Heart left ventricle (tissue), 16 donors: ENCODE results near the gene THSD1. TPM values are rescaled to one million over a fixed set of nuclear protein-coding genes. Genes with fewer than 3 reads are reported as not detected.

Experiments used
- ATAC-seq, 4 donors: fragments of 200-7000 bp; cut with Tn5 transposase; one replicate each; pipeline ENCODE4 v1.9.1; 2020 to 2022; ENCODE audit warnings: moderate library complexity in 4 of 4, mild to moderate bottlenecking in 3 of 4, moderate number of reproducible peaks in 1 of 4
- DNase-seq, 5 donors: peaks; one replicate each; pipeline ENCODE4 v3.0.0-alpha.2; 2020
- H3K27ac ChIP-seq, 12 donors: fragments of 200-600 bp; sonication (generic) in 4 of 12; one replicate each; pipeline versions ENCODE4 v1.5.0 to v1.8.0; 2016 to 2022; ENCODE audit warnings: mild to moderate bottlenecking in 2 of 12
- H3K27me3 ChIP-seq, 9 donors: fragments of 200-600 bp; sonication (generic) in 2 of 9; one replicate each; pipeline versions ENCODE4 v1.5.1 to v1.8.0; 2016 to 2022; ENCODE audit warnings: mild to moderate bottlenecking in 3 of 9
- H3K36me3 ChIP-seq, 9 donors: fragments of 200-600 bp; sonication (generic) in 2 of 9; one replicate each; pipeline versions ENCODE4 v1.5.0 to v1.8.0; 2018 to 2022; ENCODE audit warnings: mild to moderate bottlenecking in 2 of 9
- H3K4me1 ChIP-seq, 12 donors: fragments of 200-600 bp; sonication (generic) in 4 of 12; one replicate each; pipeline versions ENCODE4 v1.5.0 to v1.8.0; 2016 to 2022; ENCODE audit warnings: mild to moderate bottlenecking in 3 of 12
- H3K4me3 ChIP-seq, 12 donors: fragments of 200-600 bp; sonication (generic) in 4 of 12; one replicate each; pipeline versions ENCODE4 v1.5.0 to v1.8.0; 2017 to 2022; ENCODE audit warnings: mild to moderate bottlenecking in 9 of 12, moderate library complexity in 4 of 12
- H3K9me3 ChIP-seq, 12 donors: fragments of 200-600 bp; sonication (generic) in 4 of 12; one replicate each; pipeline versions ENCODE4 v1.5.0 to v1.8.0; 2016 to 2022; ENCODE audit warnings: mild to moderate bottlenecking in 1 of 12
- POLR2A ChIP-seq, 2 donors: fragments of 450-650 bp; IDR thresholded peaks; one replicate each; pipeline ENCODE4 v1.6.1; 2017; ENCODE audit warnings: antibody characterized with exemption in 2 of 2, mild to moderate bottlenecking in 2 of 2, moderate library complexity in 2 of 2
- WGBS, 4 donors: extraction: QIAGEN DNeasy Blood & Tissue Kit in 2 of 4; methylation state at CpG; one replicate each; pipeline versions ENCODE4 v1.1.5 to v1.1.7; 2013 to 2018; 5-methylcytosine and 5-hydroxymethylcytosine counted together
- intact Hi-C, 10 donors: fragments of 100-400 bp; cut with DNase I; formaldehyde crosslinking; loops; one replicate each; pipeline versions ENCODE4 v1.11.1 to v1.14.2; 2022
- polyA plus RNA-seq, 2 donors: library from polyadenylated mRNA; stranded (reverse); fragments of 200-250 nt; gene quantifications; one replicate each; pipeline ENCODE4 v1.2.3, GENCODE V29; 2013
- total RNA-seq, 9 donors: library from RNA; depleted of rRNA in 2 of 9; stranded (reverse); fragments of >200 nt in 2 of 9; fragmentation: NEBNext Ultra II Directional in 3 of 9; extraction: Animal tissue kit (Norgen Biotek cat#: 25700) in 3 of 9; gene quantifications; one replicate each; pipeline versions ENCODE4 v1.1.0 to v1.2.4, GENCODE V29; 2016 to 2023
- TF ChIP-seq, protein P1 (sequence below), 12 donors: fragments of 200-600 bp; sonication (generic) in 4 of 12; IDR thresholded peaks; one replicate each; pipeline versions ENCODE4 v1.5.0 to v1.8.0; 2018 to 2022; ENCODE audit warnings: antibody characterized with exemption in 12 of 12, mild to moderate bottlenecking in 5 of 12
- donor health status: ischemic (EF 13 %, LVEDD 7.1; RV severe dilation, severe dysfunction).
- donor health status: healthy with polysubstance abuse.
- donor health status: DM: no; HTN: yes; CAD: no.
- donor health status: DM: no; HTN: no; CAD: no.
- donor health status: ischemic (EF 25% LVEDD 6.9; RV normal size, moderate dysfunction).
- donor health status: ischemic (EF 25% LVEDD 5.7; RV mildly dilated, moderate dysfunction).
- donor health status: healthy.
- donor health status: DM: yes; HTN: yes; CAD: no.
- donor health status: ischemic (EF 35%, LVEDD 5.7; RV mildly dilated, moderate dysfunction).
- donor health status: nonischemic (EF 11% LVEDD 7.7; RV severe dilation, severe dysfunction).
- donor health status: DM: yes; HTN: yes; CAD: no.
- donor health status: PGD.
- donor health status: ischemic (EF 29% LVEDD 5.4; RV normal size, mild dysfunction).
- donor health status: nonischemic (EF 23%, LVEDD 6.1; RV moderate dilation, normal function).

Gene THSD1
- total and polyA plus RNA-seq, 11 donors = 2.7 to 10.1 (median 6.4) TPM

DNA sequence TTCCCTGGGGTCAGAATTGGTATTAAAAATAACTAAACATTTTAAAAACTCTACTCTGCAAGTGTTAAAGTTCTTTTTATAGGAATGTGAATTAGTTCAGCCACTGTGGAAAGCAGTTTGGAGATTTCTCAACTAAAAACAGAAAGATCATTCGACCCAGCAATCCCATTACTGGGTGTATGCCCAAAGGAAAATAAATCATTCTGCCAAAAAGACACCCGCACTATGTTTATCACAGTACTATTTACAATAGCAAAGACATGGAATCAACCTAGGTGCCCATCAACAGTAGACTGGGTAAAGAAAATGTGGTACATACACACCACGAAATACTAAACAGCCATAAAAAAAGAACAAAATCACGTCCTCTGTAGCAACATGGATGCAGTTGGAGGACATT is 657 bp upstream of the THSD1 start:
- no peak for ATAC-seq
- DNase-seq = no peak
- WGBS, 4 donors = 60 to 67% (median 65%) methylated on average over 4 of the region's 4 CpGs
- H3K36me3 ChIP-seq = peaks cover 0 to 24% (median 15%) of the 10 kb centered on the region in 9 donors
- H3K9me3 ChIP-seq = no peaks in the 10 kb centered on the region
- TF ChIP-seq POLR2A (IDR thresholded peaks at IDR 0.05) = no peak
- TF ChIP-seq, protein P1, sequence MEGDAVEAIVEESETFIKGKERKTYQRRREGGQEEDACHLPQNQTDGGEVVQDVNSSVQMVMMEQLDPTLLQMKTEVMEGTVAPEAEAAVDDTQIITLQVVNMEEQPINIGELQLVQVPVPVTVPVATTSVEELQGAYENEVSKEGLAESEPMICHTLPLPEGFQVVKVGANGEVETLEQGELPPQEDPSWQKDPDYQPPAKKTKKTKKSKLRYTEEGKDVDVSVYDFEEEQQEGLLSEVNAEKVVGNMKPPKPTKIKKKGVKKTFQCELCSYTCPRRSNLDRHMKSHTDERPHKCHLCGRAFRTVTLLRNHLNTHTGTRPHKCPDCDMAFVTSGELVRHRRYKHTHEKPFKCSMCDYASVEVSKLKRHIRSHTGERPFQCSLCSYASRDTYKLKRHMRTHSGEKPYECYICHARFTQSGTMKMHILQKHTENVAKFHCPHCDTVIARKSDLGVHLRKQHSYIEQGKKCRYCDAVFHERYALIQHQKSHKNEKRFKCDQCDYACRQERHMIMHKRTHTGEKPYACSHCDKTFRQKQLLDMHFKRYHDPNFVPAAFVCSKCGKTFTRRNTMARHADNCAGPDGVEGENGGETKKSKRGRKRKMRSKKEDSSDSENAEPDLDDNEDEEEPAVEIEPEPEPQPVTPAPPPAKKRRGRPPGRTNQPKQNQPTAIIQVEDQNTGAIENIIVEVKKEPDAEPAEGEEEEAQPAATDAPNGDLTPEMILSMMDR (IDR thresholded peaks at IDR 0.05) = no peak
- peaks cover 0 to 13% (median 0%) of the 10 kb centered on the region in 9 donors for H3K27me3 ChIP-seq
- H3K27ac ChIP-seq = peak overlapping the region; percentile 35 to 87 (median 76)
- intact Hi-C loops = loop anchor here in 5 of 10 donors (1.0 to 5.0 kb wide), 4 partner anchors 22 to 46 kb away; partner anchors contain the start of gene VPS36 (in 2 of the 5)
- peak overlapping the region in 9 of 12 donors; percentile 45 to 88 (median 72) for H3K4me3 ChIP-seq
- H3K4me1 ChIP-seq = peaks cover 0 to 19% (median 11%) of the 10 kb centered on the region in 12 donors

DNA sequence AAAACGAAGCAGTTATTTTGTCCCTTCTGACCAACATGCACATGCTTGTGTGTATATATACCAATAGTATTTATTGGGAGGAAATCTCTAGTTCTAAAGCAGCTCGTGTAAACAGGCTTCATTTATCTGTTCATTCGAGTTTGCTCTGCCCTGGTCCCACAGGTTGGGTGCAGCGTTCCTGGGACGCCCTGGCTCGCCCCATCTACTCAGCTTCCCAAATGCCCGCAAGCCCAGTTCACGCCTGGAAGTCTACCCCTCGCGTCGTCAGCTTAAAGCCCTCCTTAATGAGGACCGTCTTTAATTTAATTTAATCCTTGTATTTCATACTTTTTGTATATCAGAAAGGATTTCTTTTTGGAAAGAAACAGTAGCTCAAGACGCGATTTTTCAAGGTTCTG is 604 bp downstream of the THSD1 start:
- WGBS, 4 donors = 20 to 28% (median 23%) methylated on average over 14 of the region's 14 CpGs
- intact Hi-C loops = loop anchor here in 6 of 10 donors (1.0 to 5.0 kb wide), 4 partner anchors 42 to 47 kb away; partner anchors contain the start of gene VPS36 (in 3 of the 6)
- no peak for DNase-seq
- no peaks in the 10 kb centered on the region for H3K9me3 ChIP-seq
- TF ChIP-seq, protein P1 (IDR thresholded peaks at IDR 0.05) = no peak
- TF ChIP-seq POLR2A (IDR thresholded peaks at IDR 0.05) = no peak
- peaks cover 0 to 19% (median 11%) of the 10 kb centered on the region in 12 donors for H3K4me1 ChIP-seq
- H3K36me3 ChIP-seq = peaks cover 0 to 17% (median 5%) of the 10 kb centered on the region in 9 donors
- peak overlapping the region; percentile 45 to 88 (median 72) for H3K4me3 ChIP-seq
- peaks cover 0 to 13% (median 0%) of the 10 kb centered on the region in 9 donors for H3K27me3 ChIP-seq
- peak overlapping the region; percentile 35 to 91 (median 76) for H3K27ac ChIP-seq
- ATAC-seq = peak in 1 of 4 donors; percentile 29

DNA sequence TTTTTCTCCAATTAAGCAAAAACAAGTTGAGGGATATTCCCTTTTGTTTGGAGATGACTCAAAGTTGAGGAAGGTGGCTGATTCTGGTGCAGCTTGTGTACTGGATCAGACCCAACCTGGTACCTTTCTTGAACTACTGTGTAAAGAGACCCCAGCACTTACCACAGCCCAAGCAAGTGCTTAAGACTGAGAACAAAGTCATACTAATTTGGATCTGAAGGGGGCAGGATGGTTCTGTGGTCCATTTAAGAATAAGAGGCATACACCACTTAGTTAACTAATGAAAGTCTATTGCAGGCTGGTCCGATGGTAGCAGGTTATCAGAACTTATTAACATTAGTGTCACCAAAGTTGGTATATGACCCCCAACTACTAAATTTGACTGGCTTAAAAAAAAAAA is 6.3 kb downstream of the THSD1 start:
- Histone ChIP-seq H3K4me1 (peaks cover 0 to 45% (median 14%) of the 10 kb centered on the region in 12 donors), H3K27ac (no peak overlapping the region), H3K9me3 (no peaks in the 10 kb centered on the region), H3K4me3 (no peak overlapping the region), H3K36me3 (peaks cover 0 to 41% (median 6%) of the 10 kb centered on the region in 9 donors), H3K27me3 (no peaks in the 10 kb centered on the region)
- ATAC-seq = peak in 2 of 4 donors; percentile 36 to 61
- 65 to 84% (median 77%) methylated on average over 1 of the region's 1 CpG for WGBS, 4 donors
- no peak for TF ChIP-seq POLR2A (IDR thresholded peaks at IDR 0.05)
- TF ChIP-seq, protein P1 (IDR thresholded peaks at IDR 0.05) = peak in 7 of 12 donors; percentile 18 to 33 (median 23)
- no peak for DNase-seq
- intact Hi-C loops = loop anchor here in 2 of 10 donors (5.0 to 10.0 kb wide), 3 partner anchors 45 to 55 kb away; partner anchors contain the start of gene VPS36 (in 1 of the 2)

DNA sequence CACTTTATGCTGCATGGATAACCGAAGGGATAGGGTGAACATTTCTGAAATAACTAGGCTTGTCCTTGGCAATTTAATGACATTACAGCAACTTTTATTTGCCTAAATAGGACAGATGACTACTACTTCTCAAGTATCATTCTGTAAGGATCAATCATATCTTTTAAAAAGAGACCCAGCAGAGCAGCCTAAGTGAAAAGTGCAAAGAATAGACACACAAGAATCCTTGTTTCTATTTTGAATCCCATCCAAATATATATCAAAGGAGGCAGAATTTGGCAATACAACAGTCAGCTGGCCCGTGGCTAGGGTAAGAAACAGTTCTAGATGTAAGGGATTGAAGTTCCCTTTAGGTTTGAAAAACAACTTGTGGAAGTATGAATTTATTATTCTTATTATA is 6.9 kb downstream of the THSD1 start:
- Histone ChIP-seq H3K4me3 (no peak overlapping the region), H3K4me1 (peaks cover 0 to 52% (median 11%) of the 10 kb centered on the region in 12 donors), H3K9me3 (no peaks in the 10 kb centered on the region), H3K27me3 (no peaks in the 10 kb centered on the region), H3K36me3 (peaks cover 0 to 43% (median 6%) of the 10 kb centered on the region in 9 donors), H3K27ac (no peak overlapping the region)
- intact Hi-C loops = loop anchor here in 2 of 10 donors (10.0 kb wide), 2 partner anchors 46 to 54 kb away; no protein-coding TSS in a partner anchor
- no peak for ATAC-seq
- no peak for DNase-seq
- TF ChIP-seq, protein P1 (IDR thresholded peaks at IDR 0.05) = no peak
- WGBS, 4 donors = 50 to 59% (median 55%) methylated on average over 2 of the region's 2 CpGs
